Activated naive CD4-positive, alpha-beta T cell treated with anti-CD3 and anti-CD28 coated beads, Interleukin-2, amount 50 U/mL, for 16 hours (primary cell): ENCODE data around the gene VILL.

Source experiments
- DNase-seq: peaks from one replicate; pipeline ENCODE4 v3.0.0-alpha.2; 2020

VILL gene

DNA sequence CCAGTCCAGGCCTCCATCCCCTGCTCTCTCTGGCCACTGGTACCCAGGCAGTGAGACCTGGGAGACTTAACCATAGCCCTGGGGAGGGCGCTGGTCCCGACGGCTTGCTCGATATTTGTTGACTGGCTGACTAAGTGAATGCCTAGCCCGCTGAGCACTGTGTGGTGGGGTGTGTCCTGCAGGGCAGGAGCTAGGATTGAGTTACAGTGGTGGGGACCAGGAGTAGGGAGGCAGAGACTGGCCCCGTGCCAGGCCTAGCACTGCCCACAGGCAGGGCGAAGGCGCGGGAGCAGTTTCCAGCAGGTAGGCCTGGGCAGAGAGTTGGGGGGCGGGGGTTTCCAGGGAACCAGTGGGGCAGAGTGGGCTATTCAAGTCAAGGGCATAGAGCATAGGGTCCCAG lies at the start of gene VILL:
Gene VILL, plus strand, starts transcription at position 260 of the 400 bp plus-strand sequence. CDS start 2,887 bp downstream, outside the sequence.
- DNase-seq: no peak

DNA sequence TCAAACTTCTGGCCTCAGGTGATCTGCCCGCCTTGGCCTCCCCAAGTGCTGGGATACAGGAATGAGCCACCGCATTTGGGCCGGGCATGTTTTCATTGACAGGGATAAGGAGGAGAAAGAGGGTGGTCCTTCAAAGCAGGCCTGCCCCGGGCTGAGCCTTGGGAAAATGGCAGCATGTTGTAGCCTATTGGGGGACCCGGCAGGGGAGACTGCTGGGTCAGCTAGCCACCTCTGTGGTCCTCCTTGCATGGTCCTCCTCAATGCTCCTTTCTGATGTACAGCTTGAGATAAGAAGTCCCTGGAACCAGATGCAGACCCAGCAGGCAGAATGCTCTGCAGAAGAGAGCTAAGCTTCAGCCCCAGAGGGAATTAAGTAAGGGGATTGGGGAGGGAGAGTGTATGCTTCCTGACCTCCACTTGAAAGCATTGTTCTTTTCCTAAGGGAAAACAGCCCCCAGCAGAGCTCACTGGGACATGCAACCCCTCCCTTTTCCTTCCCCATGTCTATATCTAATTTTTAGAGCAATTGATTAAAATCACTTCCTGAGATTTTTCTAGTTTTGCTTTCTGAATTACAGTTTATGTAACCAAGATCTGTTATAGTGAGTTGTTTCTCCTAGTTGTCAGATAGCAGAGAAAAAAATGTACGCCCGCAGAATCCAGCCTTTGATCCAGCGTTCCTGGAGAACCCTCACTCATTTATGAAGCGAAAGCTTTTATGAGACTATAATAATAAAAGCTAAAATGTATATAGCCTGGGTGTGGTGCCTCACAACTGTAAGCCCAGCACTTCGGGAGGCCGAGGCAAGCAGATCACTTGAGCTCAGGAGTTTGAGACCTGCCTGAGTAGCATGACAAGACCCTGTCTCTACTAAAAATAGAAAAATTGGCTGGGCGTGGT lies 48.7 kb upstream of the VILL start:
- no peak for DNase-seq

DNA sequence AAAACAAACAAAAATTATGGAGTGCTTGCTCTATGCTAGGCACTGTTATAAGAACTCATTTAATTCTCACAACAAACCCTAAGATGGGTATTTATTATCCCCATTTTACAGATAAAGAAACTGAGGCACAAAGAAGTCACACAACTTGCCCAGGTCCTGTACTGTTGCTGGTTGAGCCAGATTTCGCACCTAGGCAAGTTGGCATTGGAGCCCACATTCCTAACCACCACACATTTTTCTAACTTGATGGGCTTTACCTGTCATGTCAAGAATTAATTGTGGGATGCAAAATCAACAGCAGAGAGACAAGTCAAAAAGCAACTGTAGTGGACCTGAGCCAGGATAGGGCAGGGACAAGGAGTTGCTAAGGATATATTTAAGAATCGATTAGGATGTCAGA lies 47.9 kb upstream of the VILL start:
- no peak for DNase-seq

DNA sequence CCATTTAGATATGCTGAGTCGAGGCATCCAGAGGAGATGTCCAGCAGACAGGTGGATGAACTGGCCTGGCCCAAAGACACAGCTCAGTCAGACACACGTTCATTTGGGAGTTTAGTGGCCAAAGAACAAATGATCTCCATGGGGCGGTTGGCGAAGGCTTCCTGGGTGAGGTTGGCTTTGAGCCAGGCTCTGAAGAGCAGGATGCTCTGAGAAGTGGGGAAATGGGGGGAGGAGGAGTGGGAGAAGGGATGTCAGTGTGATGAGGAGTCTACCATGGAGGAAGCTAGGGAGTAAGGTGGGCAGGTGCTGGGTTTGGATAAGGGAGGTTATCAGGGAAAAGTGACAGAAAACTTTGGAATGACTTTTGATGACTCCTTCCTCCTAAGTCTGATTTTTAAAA lies 47.5 kb upstream of the VILL start:
- DNase-seq: no peak

DNA sequence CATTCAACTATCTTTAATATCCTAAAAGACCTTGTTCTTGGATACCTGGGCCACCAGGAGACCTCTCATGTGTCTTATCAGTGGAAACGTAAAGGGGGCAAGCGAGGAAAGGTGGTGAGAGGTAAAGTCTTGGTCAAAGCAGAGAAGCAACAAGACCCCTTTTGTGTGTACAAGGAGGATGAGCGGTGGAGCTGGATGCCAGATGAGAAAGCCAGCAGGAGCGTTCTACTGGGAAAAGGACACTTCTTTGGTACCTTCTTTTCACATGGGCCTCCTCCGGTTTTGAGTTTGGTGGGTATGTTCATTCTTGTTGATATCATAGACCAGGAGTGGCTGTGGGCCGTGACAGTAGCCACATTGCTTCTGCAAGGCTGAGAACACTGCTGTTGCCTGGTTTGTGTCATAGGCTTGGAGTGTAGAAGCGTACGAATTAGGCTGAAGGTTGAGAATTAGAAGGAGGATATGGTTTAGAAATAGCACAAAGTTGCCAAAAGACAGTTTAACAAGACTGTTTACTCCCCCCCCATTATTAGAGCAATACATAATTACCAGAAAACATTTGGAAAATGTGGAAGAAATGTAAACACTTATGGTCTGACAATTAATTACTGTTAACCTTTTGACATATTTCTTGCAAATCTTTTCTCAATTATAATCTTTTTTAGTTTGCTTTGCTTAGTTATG lies 46.8 kb upstream of the VILL start:
- DNase-seq: no peak

DNA sequence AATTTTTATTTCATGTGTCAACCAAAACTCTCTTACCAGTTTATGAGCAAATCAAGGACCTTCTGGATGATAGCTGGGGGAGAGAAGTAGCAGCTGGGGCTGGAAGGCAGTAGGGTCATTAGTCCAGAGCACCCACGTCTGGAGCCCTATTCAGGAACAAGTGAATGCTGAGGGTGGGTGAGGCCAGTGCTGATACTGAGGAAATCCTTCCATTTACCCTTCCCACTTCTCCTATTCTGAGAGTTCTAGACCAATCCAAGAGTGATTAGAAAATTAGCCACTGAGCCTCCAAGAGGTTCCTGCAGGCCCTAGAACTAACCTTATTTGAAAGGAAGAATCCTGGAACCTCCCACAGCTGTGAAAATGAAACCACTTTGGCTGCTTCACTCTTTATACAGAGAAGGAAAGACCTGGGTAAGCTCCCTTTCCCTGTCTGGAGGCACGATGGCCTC lies 46.2 kb upstream of the VILL start:
- no peak for DNase-seq

DNA sequence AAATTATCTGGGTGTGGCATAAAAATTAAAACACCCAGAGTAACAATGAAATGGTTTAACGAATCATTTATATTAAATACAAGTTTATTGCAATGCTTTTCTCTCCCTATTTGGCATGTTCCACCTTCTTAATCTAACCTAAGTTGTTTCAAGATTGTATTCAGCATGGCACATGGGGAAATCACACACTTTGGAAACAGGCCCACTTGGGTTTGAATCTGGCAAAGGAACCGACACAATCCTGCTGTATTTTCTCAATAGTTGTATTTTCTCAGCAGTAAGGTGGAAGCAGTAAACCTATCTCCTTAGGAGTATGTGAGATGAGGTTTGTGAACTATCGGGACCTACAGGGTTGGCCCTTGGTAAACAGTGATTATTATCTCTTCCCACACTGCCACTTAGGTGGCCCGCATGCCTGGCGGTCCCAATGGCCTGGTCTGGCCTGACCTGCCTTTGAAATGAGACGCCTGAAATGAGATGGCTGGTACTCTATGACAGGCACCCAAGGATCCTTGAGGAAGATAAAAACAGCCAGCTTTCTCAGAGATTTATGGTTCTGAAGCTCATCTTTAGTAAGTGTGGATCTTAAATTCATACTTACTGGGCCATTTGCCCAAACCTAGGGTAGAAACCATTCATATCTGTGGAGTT lies 45.3 kb upstream of the VILL start:
- no peak for DNase-seq

DNA sequence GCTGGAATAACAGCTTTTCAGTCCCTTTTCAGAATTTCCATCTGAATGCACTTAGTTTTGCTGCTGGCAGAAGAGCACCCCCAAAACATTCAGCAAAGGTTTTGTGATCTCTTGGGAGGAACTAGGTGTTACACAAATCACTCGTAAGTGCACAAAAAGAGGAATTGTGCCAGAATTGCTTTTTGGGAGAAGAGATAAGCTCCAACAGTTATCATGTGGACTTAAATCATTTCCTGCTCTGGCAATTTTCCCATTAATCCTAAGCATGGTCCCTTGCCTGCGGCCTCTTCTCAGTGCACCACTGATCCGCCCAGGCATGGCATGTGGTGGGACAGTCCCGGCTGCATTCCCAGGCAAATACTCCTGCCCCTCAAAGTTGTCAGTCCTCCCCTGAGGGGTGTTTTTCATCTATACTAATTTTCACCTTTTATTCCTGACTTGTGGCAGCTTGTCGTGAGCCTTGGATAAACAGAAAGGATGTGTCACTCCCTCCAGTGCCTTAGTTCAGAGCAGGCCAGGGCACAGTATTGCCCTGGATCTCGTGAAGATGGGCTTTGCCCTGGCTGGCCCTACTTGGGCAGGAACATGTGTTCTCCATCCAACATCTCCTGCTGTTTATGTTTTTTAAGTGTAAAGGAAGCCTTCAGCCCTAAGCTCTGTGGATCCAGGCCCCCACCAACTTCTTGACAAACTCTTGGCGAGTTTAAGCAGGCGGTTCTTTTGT lies 44.6 kb upstream of the VILL start:
- no peak for DNase-seq

DNA sequence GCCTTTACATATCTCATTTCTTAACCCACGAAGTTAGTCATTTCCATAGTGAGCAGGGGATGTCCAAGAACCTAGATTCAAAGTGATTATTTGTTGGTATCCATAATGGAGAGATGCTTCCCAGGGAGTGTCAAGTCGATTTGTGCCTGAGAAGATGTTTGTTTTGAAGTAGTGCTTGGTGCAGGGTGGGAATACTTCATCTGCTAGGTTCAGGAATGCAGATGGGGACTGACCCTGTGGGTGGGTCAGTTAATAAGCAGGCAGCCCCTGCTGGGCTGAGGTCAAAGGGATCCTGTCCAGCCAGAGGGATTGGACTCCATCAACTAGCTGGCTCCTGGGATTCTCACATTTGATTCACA lies 44.1 kb upstream of the VILL start:
- DNase-seq: no peak

DNA sequence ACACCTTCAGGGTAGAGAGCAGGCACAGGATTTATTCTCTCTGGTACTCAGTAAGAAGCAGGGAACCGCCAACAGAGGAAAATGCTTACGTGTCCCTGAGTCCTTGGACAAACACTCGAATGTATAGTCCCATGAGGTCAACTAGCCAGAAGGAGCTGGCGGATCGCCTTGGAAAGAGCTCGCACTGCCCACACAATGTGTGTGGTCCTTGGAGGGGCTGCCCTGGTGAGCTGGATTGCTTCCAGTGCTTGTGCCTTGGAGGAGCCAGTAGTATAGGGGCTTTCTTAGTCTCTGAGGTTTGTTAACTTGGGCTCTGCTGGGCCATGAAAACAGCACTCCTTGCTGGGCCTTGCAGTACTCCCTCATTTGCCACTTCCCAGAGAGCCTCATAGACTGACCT lies 40.7 kb upstream of the VILL start:
- DNase-seq: no peak

DNA sequence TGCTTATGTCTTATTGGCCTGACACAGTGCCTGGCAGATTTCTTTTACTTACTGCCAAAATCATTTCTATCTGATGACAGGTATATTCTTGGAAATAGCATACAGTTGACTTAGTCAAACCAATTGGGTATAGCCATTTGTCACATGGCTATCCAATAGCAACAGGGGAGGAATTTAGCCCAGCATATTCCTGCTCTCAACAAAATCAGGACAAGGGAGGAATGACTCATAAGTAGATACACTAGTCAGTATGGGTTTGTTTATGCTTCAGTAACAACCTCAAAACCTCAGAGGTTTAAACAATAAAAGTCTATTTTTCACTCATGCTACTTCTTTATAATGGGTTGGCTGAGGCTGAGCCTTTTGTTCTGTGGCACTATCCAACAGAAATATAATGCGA lies 38.0 kb upstream of the VILL start:
- no peak for DNase-seq

DNA sequence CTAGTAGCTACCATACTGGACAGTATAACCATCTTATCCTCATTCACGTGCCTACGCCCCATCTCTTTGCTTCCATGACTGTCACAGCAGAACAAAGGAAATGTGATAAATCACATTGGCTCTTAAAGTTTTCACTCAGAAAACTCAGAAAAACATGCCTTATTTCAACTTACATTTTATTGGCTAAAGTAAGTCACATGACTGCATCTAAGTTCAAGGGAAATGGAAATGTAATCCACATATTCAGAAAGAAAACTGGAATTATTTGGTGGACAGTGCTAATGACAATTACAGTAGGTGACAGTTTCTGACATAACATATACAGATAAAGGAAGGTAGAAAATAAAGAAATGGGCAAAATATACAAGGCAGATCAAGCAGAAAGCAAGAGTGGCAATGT lies 37.4 kb upstream of the VILL start:
- no peak for DNase-seq

DNA sequence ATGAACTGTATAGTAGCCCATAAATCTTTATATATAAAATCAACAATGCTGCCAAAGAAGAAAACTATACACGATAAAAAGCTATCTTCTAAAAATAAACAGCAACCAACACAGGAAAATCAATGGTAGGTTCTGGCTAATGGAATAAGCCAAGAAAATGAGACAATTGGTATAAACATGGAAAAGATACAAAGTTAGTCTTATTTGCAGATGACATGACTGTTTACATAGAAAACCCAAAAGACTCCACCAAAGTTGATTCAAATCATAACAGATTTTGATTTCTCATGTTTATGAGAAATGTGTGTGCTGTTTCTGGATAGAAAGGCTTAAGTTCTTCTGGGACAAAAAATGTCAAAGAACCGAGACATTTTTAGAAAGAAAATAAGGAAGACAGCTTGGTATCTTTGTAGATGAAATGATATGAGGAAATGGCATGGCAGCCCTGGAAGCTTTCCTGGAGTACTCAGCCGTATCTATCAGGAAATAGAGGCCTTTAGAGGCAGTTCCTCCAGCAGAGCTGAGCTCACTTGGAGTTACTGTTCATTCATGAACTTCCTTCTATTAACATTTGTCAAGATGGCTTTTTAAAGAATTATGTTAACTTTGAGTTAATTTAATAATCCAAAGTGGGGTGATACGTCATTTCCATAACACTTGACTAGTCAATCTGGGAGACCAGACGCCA lies 36.7 kb upstream of the VILL start:
- DNase-seq: no peak

DNA sequence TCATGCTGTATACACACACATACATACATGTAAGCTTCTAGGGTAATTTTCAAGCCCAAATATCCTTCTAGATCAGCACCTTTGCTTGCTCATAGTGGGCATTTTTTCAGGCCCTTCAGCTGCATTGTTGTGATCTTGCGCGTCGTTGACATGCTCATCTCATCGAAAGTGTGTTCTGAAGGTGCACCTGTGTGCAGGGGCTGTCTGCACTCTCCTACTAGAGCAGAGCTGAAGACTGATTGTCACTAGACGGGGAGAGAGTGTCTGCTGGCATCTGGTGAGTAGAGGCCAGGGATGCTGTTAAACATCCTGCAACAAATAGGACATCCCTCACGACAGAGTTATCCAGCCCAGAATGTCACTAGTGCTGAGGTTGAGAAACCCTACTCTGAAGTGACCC lies 35.7 kb upstream of the VILL start:
- DNase-seq: no peak

DNA sequence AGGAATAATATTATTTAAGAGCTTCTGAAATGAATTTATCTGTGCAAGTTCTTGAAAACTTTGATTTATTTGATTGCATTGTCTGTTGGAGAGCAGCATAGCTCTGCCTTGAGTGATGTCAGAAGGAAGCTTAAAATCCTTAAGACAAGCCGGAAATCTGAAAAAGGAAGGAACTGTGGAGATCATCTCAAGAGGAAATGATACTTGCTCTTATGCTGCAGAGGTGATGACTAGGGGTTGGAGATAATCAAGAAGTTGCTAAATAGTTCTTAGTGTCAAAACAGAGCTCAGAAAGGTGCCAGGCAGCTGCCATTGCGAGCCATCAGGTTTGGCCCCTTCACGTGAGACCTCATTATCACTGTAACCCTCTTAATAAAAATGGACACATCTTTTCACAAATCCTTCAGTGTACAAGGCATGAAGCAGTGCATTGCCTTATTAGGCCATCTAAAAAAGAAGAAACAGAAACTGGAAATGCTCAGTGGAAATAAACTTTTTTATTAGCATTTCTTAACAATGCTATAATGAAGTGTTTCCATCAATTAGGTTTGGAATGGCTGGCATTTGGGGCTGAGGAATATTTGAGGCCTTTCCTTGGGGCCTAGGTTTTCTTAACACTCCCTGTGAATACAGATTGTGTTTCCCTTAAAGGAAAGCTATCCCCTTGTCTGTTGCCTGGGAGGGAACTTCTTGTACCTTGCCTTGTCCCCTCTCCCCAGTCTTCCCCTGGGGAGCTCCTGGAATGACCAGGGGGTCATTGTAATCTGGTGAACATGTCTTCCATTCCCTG lies 34.5 kb upstream of the VILL start:
- DNase-seq: no peak

DNA sequence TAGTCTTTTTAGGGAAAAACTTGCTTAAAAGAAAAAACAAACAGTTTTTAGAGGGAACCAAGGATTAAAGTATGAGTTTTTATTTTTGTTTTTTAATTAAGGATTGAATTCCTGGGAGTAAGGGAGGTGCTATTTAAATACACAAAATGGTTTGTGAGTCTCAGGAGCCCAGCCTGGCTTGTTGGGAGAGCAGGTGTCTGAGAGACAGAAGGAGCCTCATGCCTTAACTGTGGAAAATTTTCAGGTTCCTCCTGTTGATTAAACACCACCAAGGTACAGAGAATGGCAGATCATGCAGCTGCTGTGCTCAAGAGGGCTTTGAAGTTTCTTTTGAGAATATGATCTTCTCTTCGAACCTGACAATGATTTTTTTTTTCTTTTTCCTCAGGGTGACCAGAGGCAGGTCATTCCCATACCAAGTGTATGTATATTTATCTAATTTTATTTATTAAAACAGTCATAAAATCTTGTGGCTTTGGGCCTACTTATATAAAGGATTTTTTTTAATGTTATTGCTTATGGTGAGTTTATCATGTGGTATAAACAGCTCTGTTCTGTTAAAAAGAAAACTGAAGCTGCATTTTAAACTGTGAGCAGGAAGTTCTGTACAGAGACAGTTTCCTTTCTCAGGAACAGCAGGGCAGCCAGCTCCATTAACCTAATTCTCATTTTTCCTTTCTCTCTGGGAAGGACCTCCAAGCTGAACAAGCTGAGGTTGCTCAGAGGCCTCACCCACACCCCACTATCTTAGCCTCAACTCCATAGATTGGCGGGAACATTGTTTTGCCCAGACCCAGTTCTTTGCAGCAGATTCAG lies 33.7 kb upstream of the VILL start:
- no peak for DNase-seq

DNA sequence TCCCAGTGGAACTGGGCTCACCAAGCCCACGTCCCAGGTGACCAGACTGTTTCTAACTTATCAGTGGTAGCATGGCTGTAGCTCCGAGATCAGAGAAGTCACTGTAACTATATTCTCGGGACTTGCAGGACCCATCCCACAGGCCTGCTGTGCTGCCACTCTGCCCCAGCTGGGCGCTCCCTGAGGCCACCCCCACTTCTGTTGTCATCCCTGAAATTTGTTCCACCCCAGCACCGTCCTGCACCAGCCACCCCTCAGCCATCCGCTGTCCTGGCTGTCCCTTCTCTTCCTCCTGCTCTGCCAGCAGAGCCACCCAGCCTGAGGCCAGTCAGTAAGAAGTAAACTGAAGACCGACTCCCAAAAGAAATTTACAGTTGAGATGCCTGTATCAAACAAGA lies 33.0 kb upstream of the VILL start:
- DNase-seq: no peak

DNA sequence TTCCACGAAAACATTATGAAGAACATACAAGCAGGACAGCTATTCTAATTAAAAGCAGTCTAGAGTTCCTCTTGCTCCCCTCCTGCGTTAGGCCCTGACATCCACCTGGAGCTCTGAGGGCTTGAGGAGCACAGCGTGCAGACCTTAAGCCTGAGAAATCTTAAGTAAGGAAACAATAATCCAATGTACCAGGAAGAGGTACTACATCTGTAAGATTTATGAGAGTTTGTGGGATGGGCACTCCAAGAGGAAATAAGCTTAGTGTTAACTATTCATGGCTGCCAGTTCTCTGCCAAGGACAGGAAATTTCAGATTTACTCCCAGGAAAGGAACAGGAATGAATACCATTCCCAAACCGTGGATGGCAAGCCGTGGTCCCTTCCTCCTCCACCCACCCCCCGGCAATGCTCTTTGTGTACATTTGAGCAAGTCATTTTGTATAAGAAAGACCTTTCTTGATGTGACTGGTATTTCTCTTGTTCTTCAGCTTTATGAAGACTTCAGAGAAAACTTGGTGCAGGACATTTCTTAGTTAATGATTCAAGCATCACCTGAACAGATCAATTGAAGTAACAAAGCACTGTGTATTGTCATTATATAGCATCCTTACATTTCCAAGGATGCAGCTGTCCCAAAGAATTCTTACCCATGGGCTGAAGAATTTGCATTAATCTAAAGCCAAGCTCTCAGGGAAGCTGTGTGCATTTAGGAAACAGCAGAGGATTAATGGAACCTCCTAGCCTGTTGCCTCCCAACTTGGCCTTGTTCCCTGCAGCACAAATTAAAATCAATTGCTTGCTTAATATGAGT lies 28.8 kb upstream of the VILL start:
- no peak for DNase-seq

DNA sequence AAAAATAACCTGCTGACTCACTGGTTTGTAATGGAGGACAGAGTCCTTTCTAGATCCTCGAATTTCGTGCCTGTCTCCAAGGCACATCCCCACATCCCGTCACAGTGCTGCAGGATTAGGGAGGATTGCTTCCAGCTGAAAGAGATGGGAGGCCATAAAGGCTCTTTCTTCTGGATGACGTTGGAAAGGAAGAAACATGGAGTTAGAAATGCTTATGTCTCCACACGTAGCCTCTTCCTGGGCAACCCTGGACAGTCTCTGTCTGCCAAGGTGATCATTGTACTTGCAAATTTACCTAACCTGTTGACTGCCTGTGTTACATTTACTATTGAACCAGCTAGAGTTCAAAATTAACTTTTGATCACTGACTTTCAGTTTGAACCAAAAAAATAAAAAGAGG lies 27.6 kb upstream of the VILL start:
- DNase-seq: no peak

DNA sequence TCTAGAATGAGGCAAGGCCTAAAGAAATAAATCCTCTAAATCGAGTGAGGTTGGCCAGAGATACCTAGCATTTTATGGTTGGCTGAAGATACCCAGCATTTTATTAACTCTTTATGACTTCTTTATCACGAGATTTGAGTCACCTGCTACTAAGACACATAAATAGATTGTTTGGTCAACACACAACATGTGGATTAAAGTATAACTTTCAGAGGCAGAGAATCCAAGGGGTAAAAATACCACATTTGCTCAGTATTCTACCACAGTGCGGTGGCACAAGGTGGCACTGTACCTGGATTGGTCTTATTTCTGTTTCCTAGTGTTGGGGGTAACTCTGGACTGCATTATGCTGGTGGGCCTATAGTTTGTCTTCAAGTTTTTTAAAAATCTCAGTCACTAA lies 27.0 kb upstream of the VILL start:
- DNase-seq: no peak
